Neutrophil (primary cell): ENCODE measurements around the gene EMC9.

Experiments used
- H3K27ac ChIP-seq: fragments of 200-600 bp; sonication (generic); 2 replicates; pipeline ENCODE4 v1.5.1; 2016; ENCODE audit warnings: mild to moderate bottlenecking, moderate library complexity
- H3K27me3 ChIP-seq: fragments of 200-600 bp; sonication (generic); 2 replicates; pipeline ENCODE4 v1.6.0; 2016; ENCODE audit warnings: mild to moderate bottlenecking
- H3K36me3 ChIP-seq: fragments of 200-600 bp; sonication (generic); 2 replicates; pipeline ENCODE4 v1.5.1; 2017
- H3K4me1 ChIP-seq, 2 experiments: fragments of 200-600 bp in 1 of 2; sonication (generic) in 1 of 2; 1 replicate in 1 of 2; 2 replicates in 1 of 2; pipeline versions ENCODE4 v1.5.1 to v1.6.1; 2013 to 2016; ENCODE audit warnings: low read depth in 1 of 2, low read length in 1 of 2, mild to moderate bottlenecking in 1 of 2, moderate library complexity in 1 of 2; ENCODE audit not compliant: control insufficient read depth in 1 of 2, insufficient read depth in 1 of 2
- H3K4me3 ChIP-seq, 2 experiments: fragments of 200-600 bp in 1 of 2; sonication (generic) in 1 of 2; 1 replicate in 1 of 2; 2 replicates in 1 of 2; pipeline ENCODE4 v1.5.1; 2013 to 2016; ENCODE audit warnings: low read depth in 1 of 2, low read length in 1 of 2, mild to moderate bottlenecking in 1 of 2, moderate library complexity in 1 of 2
- H3K9me3 ChIP-seq: fragments of 200-600 bp; sonication (generic); 2 replicates; pipeline ENCODE4 v1.5.1; 2016
- CTCF ChIP-seq: fragments of 200-600 bp; sonication (generic); IDR thresholded peaks from 2 replicates; pipeline ENCODE4 v1.5.1; 2016; ENCODE audit warnings: antibody characterized with exemption

Gene EMC9

DNA sequence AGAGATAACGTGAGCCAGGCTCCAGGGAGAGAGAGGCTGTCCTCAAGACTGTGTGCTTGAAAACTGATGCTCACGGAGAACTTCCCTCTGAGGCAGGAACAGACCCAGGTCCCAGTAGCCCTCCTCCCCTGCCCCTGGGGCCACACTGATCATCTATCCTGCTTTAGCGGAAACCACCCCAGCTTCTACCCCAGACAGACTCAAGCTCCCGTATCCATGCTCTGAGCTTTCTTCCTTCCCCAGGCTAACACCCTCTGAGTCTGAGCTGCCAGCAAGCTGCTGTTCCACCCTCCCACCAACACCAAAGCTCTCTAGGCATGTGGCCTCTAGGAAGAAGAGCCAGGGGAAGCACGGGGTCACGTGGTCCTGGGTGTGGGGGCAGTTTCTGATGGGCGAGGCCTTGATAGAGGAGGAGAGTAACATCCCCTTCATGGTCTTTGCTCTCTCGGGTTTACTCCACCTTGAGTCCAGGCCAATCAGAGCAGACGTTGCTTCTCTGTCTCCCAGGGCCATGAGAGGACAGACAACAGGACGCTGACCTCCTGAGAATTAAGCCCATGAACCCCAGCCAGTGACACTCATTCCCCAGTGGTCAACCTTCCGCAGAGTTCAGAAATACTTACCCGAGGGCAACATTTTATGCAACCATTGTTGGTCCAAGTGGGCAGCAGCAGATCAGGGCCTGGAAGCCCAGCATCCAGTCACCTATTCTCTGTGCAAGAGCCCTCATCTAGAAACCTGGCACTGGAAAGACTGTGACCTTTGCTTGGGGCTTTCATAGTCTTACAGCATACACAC is 45.9 kb downstream of the EMC9 start:
- Histone ChIP-seq H3K36me3 (no peaks in the 10 kb centered on the region), H3K4me3 (peak overlapping the region in 1 of 2 experiments; percentile 99), H3K27ac (peak overlapping the region; percentile 81), H3K9me3 (no peaks in the 10 kb centered on the region), H3K27me3 (peaks cover 38% of the 10 kb centered on the region), H3K4me1 (peaks cover 19 to 20% of the 10 kb centered on the region in 2 experiments)
- no peak for TF ChIP-seq CTCF

GRCh38 chr14:24094841-24095270 is 46.5 kb downstream of the EMC9 start:
- H3K27ac ChIP-seq = peak overlapping the region; percentile 81
- peaks cover 38% of the 10 kb centered on the region for H3K27me3 ChIP-seq
- TF ChIP-seq CTCF = no peak
- H3K4me3 ChIP-seq = peak overlapping the region; percentile 74 to 99
- H3K36me3 ChIP-seq = no peaks in the 10 kb centered on the region
- no peaks in the 10 kb centered on the region for H3K9me3 ChIP-seq
- peaks cover 13 to 14% of the 10 kb centered on the region in 2 experiments for H3K4me1 ChIP-seq

DNA sequence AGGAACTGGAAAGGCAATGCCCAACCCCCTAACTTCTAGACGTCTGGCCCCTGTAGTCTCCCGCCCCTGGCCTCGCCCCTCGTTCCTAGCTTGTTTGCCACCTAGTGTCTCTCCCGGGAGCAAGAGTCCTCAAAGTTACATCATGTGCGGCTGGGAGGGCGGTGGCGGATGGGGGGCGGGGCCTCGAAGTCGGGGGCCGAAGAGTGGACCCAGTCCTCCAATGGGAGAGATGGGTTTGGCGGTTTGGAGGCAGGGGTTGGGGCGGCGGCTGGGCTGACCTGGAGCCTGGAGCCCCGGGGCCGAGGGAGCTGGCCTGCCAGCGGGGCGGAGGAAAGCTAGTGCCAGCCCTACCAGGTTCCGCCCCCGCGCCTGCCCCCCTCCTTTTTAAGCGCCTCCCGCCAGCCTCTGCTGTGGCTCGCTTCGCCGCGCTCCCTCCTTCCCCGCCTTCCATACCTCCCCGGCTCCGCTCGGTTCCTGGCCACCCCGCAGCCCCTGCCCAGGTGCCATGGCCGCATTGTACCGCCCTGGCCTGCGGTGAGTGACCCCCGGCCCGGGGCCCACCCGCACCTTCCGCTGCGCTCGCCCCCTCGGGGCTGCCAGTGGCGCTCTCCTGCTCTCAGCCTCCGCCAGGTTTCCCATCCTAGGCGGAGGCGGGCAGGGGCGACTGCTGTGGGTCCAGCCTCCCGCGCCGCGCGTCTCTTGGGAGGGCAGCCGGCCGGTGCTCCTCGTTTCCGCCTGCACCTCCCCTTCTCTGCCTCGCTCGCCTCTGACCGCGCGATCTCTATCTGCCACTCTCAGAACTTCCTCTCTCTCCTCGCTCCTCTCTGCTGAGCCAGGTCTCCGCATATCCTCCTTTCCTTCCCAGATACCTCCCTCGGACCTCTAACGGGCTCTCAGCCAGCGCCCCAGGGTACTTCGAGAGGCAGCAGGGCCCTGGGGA is 47.2 kb downstream of the EMC9 start, which contains the start of gene PCK2:
TSS of gene PCK2 (plus strand) at position 411 of the 940 bp plus-strand sequence. CDS start at position 506, 95 bp downstream.
- peak within 1 kb of the TSS; percentile 81 for H3K27ac ChIP-seq
- peak; percentile 12 for TF ChIP-seq CTCF

DNA sequence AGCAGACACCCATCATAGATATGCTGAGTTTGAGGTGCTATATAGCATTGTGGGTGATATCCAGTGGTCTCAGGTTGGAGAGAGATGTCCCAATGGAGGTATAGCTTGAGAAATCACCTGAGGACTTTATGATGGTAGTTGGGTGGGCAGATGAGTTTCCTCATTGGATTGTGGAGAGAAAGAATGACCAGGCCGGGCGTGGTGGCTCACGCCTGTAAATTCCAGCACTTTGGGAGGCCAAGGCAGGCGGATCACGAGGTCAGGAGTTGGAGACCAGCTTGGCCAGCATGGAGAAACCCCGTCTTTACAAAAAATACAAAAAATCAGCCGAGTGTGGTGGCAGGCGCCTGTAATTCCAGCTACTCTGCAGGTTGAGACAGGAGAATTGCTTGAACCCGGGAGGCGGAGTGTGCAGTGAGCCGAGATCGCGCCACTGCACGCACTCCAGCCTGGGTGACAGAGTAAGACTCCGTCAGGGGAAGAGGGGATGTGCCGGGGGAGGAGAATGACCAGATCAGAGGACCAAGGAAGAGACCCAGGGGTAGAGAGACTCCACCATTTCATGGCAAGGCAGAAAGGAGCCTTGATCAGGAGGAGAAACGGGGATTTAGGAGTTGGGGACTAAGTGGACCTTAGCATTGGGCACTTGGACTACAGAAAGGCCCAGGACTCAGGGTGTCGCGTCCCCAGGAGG is 48.0 kb downstream of the EMC9 start:
- Histone ChIP-seq H3K27ac (peak overlapping the region; percentile 81), H3K4me1 (peaks cover 11 to 14% of the 10 kb centered on the region in 2 experiments), H3K9me3 (no peaks in the 10 kb centered on the region), H3K4me3 (peak overlapping the region; percentile 74 to 99), H3K27me3 (peaks cover 38% of the 10 kb centered on the region), H3K36me3 (no peaks in the 10 kb centered on the region)
- TF ChIP-seq CTCF = no peak

More for the DNA sequence above, 47.2 kb downstream of the EMC9 start, which contains the start of gene PCK2:
- H3K4me3 ChIP-seq = peak within 1 kb of the TSS; percentile 74 to 99
- H3K9me3 ChIP-seq = no peaks in the 10 kb centered on the region
- peaks cover 11 to 14% of the 10 kb centered on the region in 2 experiments for H3K4me1 ChIP-seq
- no peaks in the 10 kb centered on the region for H3K36me3 ChIP-seq
- H3K27me3 ChIP-seq = peaks cover 38% of the 10 kb centered on the region
